ENCODE data around the gene POLQ. TPM values are rescaled to one million over a fixed set of nuclear protein-coding genes. Genes with fewer than 3 reads are reported as not detected.
"Not testable (repeated sequence)": the region's sequence is repeated elsewhere in the genome, so short reads cannot be mapped to it uniquely, and the experiment has no call there.

The POLQ gene
- total RNA-seq, 1 donor from 2014 or later: 0.79 TPM

DNA sequence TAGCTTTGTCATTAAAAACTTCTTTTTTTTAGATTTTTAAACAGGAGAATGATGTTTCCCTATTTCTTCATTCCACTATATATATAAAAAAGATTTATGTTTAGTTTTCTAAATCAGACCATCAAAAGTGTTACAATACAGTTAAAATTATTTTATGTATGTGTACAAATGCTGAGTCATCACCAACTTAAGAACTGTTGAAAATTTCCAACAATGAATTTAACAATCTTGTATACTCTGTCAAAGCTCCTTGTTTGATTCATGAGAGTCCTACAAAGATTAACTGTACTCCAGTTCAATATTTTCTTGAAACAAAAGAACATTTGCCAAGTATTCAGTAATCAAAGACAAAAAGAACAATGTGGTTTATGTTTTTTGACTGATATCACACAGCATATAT is 82.0 kb downstream of the POLQ start:
- no peak overlapping the region for H3K4me3 ChIP-seq (ENCODE audit: low read depth, low read length)
- no peaks in the 10 kb centered on the region for H3K27me3 ChIP-seq (ENCODE audit: control insufficient read depth, insufficient read depth, low read length)
- DNase-seq (ENCODE audit: low read depth) (no peak), FAIRE-seq (no peak)
- TF ChIP-seq CTCF (IDR thresholded peaks at IDR 0.05; ENCODE audit: insufficient read depth, low read length, severe bottlenecking): no peak
- H3K36me3 ChIP-seq (ENCODE audit: control insufficient read depth, insufficient read depth, low read length): no peaks in the 10 kb centered on the region

DNA sequence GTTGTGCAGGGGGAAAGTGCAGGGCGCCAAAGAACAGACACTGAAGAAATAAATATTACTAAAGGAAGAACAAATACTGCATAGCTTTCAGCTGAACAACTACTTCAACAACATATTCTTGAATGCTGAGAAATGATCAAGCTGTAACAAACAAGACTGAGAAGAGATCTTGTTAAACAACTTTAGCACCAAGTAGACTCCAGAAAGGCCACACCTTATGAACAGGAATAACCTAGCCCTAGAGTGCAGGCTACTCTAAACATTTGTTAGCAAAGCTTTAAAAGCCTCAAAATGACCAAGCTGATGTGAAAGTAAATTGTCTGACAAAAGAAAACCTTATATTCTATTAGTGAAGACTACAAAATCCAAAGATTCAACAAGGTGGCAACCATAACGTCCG is 83.2 kb downstream of the POLQ start:
- H3K36me3 ChIP-seq (ENCODE audit: control insufficient read depth, insufficient read depth, low read length): no peaks in the 10 kb centered on the region
- no peak for DNase-seq (ENCODE audit: low read depth)
- FAIRE-seq: no peak
- no peak overlapping the region for H3K4me3 ChIP-seq (ENCODE audit: low read depth, low read length)
- TF ChIP-seq CTCF (IDR thresholded peaks at IDR 0.05; ENCODE audit: insufficient read depth, low read length, severe bottlenecking): no peak
- H3K27me3 ChIP-seq (ENCODE audit: control insufficient read depth, insufficient read depth, low read length): no peaks in the 10 kb centered on the region

- H3K36me3 ChIP-seq (ENCODE audit: control insufficient read depth, insufficient read depth, low read length); FAIRE-seq: not testable (repeated sequence)
Measured at GRCh38 chr3:121451752-121452151, 94.0 kb downstream of the POLQ start.

DNA sequence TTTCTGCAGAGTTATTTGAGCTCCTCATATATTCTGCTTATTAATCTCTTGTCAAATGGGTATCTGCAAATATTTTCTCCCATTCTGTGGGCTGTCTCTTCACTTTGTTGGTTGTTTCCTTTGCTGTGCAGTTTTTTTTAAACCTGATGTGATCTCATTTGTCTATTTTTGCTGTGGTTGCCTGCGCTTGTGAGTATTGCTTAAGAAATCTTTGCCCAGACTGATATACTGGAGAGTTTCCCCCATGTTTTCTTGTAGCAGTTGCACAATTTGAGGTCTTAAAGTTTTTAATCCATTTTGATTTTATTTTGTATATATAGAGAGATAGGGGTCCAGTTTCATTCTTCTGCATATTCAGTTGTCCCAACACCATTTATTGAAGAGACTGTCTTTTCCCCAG is 102.3 kb downstream of the POLQ start:
- no peak for TF ChIP-seq CTCF (IDR thresholded peaks at IDR 0.05; ENCODE audit: insufficient read depth, low read length, severe bottlenecking)
- FAIRE-seq (no peak), DNase-seq (ENCODE audit: low read depth) (no peak)
- H3K4me3 ChIP-seq (ENCODE audit: low read depth, low read length): no peak overlapping the region
- no peaks in the 10 kb centered on the region for H3K36me3 ChIP-seq (ENCODE audit: control insufficient read depth, insufficient read depth, low read length)
- H3K27me3 ChIP-seq (ENCODE audit: control insufficient read depth, insufficient read depth, low read length): no peaks in the 10 kb centered on the region

More at GRCh38 chr3:121451752-121452151, 94.0 kb downstream of the POLQ start:
- not testable (repeated sequence) for DNase-seq (ENCODE audit: low read depth); H3K27me3 ChIP-seq (ENCODE audit: control insufficient read depth, insufficient read depth, low read length); H3K4me3 ChIP-seq (ENCODE audit: low read depth, low read length)

DNA sequence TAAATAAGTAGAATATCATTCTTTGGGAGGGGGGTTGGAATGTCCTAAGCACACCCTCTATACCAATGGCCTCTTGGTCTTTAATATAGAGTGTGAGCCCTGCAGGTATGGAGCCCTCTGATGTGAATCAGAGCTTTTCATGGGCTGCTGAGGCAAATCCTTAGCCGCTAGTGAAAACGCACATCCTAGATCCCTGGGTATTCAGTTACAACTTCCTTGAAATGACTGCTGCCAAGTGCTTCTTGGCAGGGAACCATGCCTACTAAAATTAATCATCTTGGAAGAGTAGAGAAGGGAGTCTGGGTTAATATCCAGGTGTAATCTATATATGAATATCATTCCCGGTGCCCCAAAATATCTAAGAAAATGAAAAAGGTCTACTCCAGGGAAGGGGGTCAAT is 109.1 kb downstream of the POLQ start:
- FAIRE-seq (no peak), DNase-seq (ENCODE audit: low read depth) (peak; percentile 73)
- H3K27me3 ChIP-seq (ENCODE audit: control insufficient read depth, insufficient read depth, low read length): no peaks in the 10 kb centered on the region
- TF ChIP-seq CTCF (IDR thresholded peaks at IDR 0.05; ENCODE audit: insufficient read depth, low read length, severe bottlenecking): no peak
- no peaks in the 10 kb centered on the region for H3K36me3 ChIP-seq (ENCODE audit: control insufficient read depth, insufficient read depth, low read length)
- H3K4me3 ChIP-seq (ENCODE audit: low read depth, low read length): no peak overlapping the region

DNA sequence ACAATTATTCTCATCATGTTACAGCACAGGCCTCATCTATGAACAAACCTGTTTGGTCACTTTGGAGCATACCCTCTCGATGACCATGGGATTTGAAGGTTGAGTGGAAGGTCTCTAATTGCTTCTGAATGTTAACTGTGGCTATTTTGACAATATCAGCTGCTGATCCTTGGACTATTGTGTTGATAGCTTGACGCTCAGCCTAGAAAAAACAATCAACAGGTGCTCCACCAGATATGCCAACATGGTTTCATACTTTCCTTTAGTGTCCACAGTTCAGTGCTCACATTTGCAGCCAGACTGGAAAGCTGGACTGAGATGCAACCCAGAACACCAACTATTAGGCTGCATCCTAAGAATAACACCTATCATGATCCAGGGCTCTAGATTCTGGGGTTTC is 109.7 kb downstream of the POLQ start:
- H3K36me3 ChIP-seq (ENCODE audit: control insufficient read depth, insufficient read depth, low read length): no peaks in the 10 kb centered on the region
- no peak for FAIRE-seq

More for the DNA sequence above, 109.7 kb downstream of the POLQ start:
- H3K27me3 ChIP-seq (ENCODE audit: control insufficient read depth, insufficient read depth, low read length): no peaks in the 10 kb centered on the region
- no peak for DNase-seq (ENCODE audit: low read depth)
- no peak overlapping the region for H3K4me3 ChIP-seq (ENCODE audit: low read depth, low read length)
- TF ChIP-seq CTCF (IDR thresholded peaks at IDR 0.05; ENCODE audit: insufficient read depth, low read length, severe bottlenecking): no peak

Measured in bronchial epithelial cell (primary cell).